HepG2 (cell line): ENCODE results near the gene CDNF. TPM values are rescaled to one million over a fixed set of nuclear protein-coding genes. Genes with fewer than 3 reads are reported as not detected.

ENCODE experiments used
- CCDC6 ChIP-seq: sonication (generic); formaldehyde crosslinking; IDR thresholded peaks from 2 replicates; pipeline ENCODE4 v1.8.1; 2022; ENCODE audit warnings: mild to moderate bottlenecking, missing genetic modification reagents, moderate library complexity
- FOXO1 ChIP-seq: sonication (generic); formaldehyde crosslinking; IDR thresholded peaks from 2 replicates; pipeline ENCODE4 v1.4.0; 2020; ENCODE audit warnings: missing genetic modification reagents
- GABPA ChIP-seq, 2 experiments: IDR thresholded peaks; 2 replicates each; pipeline ENCODE4 v1.6.1; 2011 to 2016; ENCODE audit warnings: low read depth in 2 of 2, low read length in 1 of 2, missing biosample characterization in 1 of 2, missing genetic modification characterization in 1 of 2
- KDM4B ChIP-seq: sonication (generic); formaldehyde crosslinking; IDR thresholded peaks from 2 replicates; pipeline ENCODE4 v1.4.0; 2020; ENCODE audit warnings: missing genetic modification reagents
- ZNF160 ChIP-seq: sonication (generic); formaldehyde crosslinking; IDR thresholded peaks from 2 replicates; pipeline ENCODE4 v1.8.0; 2022; ENCODE audit warnings: mild to moderate bottlenecking, inconsistent platforms, missing genetic modification reagents
- ZNF430 ChIP-seq: sonication (generic); formaldehyde crosslinking; IDR thresholded peaks from 2 replicates; pipeline ENCODE4 v1.9.0; 2021; ENCODE audit warnings: mild to moderate bottlenecking, missing genetic modification reagents
- ZNF484 ChIP-seq: sonication (generic); formaldehyde crosslinking; IDR thresholded peaks from 2 replicates; pipeline ENCODE4 v1.5.1; 2020; ENCODE audit warnings: mild to moderate bottlenecking, low read depth, missing genetic modification reagents, borderline replicate concordance
- ZNF704 ChIP-seq: sonication (generic); formaldehyde crosslinking; IDR thresholded peaks from 2 replicates; pipeline ENCODE4 v1.8.1; 2023; ENCODE audit warnings: mild to moderate bottlenecking, inconsistent platforms, moderate library complexity, missing genetic modification reagents, borderline replicate concordance
- polyA plus RNA-seq, 8 experiments: library from polyadenylated mRNA; depleted of rRNA in 3 of 8; stranded (reverse) in 7 of 8; unstranded in 1 of 8; fragments of >200 nt; fragmentation: Illumina TruSeq in 4 of 8; extraction: Trizol in 4 of 8; gene quantifications; 2 replicates each; pipeline versions ENCODE4 v1.2.1 to v1.2.3, GENCODE V29; 2011 to 2016; ENCODE audit warnings: low read depth in 4 of 8, missing spikeins in 1 of 8, mixed read lengths in 1 of 8; ENCODE audit not compliant: insufficient read depth in 1 of 8
- total RNA-seq, 5 experiments: library from RNA; depleted of rRNA; stranded (reverse); fragments of >200 nt; fragmentation: Illumina TruSeq; extraction: Trizol; gene quantifications; 2 replicates each; pipeline ENCODE4 v1.2.3, GENCODE V29; 2016; ENCODE audit warnings: low read depth in 1 of 5
- TF ChIP-seq, protein P1 (sequence below): sonication (generic); formaldehyde crosslinking; IDR thresholded peaks from 2 replicates; pipeline ENCODE4 v1.9.0; 2021; ENCODE audit warnings: missing genetic modification reagents, borderline replicate concordance
- TF ChIP-seq, protein P2 (sequence below): sonication (generic); formaldehyde crosslinking; IDR thresholded peaks from 2 replicates; pipeline ENCODE4 v1.4.0; 2020; ENCODE audit warnings: mild to moderate bottlenecking, missing genetic modification reagents
- TF ChIP-seq, protein P3 (sequence below): sonication (generic); formaldehyde crosslinking; IDR thresholded peaks from 2 replicates; pipeline ENCODE4 v1.4.0; 2020; ENCODE audit warnings: missing genetic modification reagents, low read depth, mild to moderate bottlenecking, borderline replicate concordance

CDNF gene
- total and polyA plus RNA-seq, 2 of the 13 experiments (the other 11 are each of a cell fraction or from before 2014, with no cell fraction given), result 0.29 to 0.33 TPM

GRCh38 chr10:14837757-14838581 is at the start of gene CDNF, which contains the start of the genes HSPA14 and MSANTD7 (continued):
- TF ChIP-seq CCDC6 (no peak), ZNF704 (CRISPR knock-in tag) (peak; percentile 66; the same call in 1 of the 2 replicates), ZNF430 (peak; percentile 68; the same call in 1 of the 2 replicates), ZNF160 (CRISPR knock-in tag) (peak; percentile 17; the same call in 1 of the 2 replicates), ZNF484 (CRISPR knock-in tag) (no peak), GABPA (IDR thresholded peaks at IDR 0.05; ENCODE audit: low read depth, low read length) (peak; percentile 78), GABPA (CRISPR knock-in tag; IDR thresholded peaks at IDR 0.05; ENCODE audit: low read depth) (peak; percentile 88), KDM4B (CRISPR knock-in tag) (0 out of 2 replicates have a peak, but pooled peaks have one; percentile 19), FOXO1 (CRISPR knock-in tag) (peak; percentile 36; the same call in 1 of the 2 replicates)
- TF ChIP-seq, protein P1, sequence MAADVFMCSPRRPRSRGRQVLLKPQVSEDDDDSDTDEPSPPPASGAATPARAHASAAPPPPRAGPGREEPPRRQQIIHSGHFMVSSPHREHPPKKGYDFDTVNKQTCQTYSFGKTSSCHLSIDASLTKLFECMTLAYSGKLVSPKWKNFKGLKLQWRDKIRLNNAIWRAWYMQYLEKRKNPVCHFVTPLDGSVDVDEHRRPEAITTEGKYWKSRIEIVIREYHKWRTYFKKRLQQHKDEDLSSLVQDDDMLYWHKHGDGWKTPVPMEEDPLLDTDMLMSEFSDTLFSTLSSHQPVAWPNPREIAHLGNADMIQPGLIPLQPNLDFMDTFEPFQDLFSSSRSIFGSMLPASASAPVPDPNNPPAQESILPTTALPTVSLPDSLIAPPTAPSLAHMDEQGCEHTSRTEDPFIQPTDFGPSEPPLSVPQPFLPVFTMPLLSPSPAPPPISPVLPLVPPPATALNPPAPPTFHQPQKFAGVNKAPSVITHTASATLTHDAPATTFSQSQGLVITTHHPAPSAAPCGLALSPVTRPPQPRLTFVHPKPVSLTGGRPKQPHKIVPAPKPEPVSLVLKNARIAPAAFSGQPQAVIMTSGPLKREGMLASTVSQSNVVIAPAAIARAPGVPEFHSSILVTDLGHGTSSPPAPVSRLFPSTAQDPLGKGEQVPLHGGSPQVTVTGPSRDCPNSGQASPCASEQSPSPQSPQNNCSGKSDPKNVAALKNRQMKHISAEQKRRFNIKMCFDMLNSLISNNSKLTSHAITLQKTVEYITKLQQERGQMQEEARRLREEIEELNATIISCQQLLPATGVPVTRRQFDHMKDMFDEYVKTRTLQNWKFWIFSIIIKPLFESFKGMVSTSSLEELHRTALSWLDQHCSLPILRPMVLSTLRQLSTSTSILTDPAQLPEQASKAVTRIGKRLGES, result no peak
- TF ChIP-seq, protein P2, sequence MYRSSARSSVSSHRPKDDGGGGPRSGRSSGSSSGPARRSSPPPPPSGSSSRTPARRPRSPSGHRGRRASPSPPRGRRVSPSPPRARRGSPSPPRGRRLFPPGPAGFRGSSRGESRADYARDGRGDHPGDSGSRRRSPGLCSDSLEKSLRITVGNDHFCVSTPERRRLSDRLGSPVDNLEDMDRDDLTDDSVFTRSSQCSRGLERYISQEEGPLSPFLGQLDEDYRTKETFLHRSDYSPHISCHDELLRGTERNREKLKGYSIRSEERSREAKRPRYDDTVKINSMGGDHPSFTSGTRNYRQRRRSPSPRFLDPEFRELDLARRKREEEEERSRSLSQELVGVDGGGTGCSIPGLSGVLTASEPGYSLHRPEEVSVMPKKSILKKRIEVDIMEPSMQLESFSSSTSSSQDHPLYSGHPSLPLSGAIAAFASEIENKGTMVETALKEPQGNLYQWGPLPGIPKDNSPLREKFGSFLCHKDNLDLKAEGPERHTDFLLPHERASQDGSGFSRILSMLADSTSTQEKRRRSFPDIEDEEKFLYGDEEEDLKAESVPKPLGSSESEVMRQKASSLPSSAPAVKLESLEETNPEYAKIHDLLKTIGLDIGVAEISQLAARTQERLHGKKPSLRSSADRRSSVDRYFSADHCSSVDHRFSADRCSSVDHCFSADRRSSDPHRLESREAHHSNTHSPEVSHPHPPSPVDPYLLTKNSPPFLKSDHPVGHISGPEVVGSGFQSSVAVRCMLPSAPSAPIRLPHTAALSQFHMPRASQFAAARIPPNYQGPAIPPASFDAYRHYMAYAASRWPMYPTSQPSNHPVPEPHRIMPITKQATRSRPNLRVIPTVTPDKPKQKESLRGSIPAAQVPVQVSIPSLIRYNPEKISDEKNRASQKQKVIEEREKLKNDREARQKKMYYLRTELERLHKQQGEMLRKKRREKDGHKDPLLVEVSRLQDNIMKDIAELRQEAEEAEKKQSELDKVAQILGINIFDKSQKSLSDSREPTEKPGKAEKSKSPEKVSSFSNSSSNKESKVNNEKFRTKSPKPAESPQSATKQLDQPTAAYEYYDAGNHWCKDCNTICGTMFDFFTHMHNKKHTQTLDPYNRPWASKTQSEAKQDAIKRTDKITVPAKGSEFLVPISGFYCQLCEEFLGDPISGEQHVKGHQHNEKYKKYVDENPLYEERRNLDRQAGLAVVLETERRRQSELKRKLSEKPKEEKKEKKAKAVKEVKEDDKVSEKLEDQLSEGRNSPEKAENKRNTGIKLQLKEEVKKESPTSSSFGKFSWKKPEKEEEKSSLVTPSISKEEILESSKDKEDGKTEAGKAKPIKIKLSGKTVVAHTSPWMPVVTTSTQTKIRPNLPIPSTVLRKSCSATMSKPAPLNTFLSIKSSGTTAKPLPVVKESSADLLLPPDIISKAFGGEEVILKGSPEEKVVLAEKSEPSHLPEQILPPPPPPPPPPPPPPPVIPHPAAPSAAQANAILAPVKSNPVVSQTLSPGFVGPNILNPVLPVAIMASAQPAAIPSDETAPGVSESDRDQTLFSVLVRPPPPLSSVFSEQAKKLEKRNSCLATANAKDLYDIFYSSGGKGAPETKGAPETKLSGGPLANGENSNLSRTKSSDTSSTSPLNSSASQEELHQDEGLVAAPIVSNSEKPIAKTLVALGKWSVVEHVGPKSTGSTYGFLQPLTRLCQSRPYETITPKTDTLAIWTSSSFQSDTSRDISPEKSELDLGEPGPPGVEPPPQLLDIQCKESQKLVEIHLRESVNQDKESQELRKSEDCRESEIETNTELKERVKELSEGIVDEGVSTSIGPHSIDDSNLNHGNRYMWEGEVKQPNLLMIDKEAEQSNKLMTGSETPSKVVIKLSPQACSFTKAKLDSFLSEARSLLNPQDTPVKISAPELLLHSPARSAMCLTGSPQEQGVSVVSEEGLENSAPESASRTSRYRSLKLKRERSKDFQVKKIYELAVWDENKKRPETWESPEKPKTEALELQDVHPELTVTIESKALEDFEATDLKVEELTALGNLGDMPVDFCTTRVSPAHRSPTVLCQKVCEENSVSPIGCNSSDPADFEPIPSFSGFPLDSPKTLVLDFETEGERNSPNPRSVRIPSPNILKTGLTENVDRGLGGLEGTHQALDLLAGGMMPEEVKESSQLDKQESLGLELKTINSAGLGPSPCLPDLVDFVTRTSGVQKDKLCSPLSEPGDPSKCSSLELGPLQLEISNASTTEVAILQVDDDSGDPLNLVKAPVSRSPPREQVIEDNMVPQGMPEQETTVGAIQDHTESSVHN (CRISPR knock-in tag), result no peak
- TF ChIP-seq, protein P3, sequence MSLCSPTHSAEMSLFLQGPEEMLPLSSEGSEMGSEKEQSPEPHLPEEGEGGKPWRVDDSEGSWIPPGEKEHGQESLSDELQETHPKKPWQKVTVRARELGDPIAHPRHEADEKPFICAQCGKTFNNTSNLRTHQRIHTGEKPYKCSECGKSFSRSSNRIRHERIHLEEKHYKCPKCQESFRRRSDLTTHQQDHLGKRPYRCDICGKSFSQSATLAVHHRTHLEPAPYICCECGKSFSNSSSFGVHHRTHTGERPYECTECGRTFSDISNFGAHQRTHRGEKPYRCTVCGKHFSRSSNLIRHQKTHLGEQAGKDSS, result no peak; the same call in 1 of the 2 replicates
